Activated naive CD4-positive, alpha-beta T cell treated with anti-CD3 and anti-CD28 coated beads for 36 hours (primary cell): Measurements from ENCODE around the gene CLEC12A. TPM values are rescaled to one million over a fixed set of nuclear protein-coding genes. Genes with fewer than 3 reads are reported as not detected.
"Not testable (repeated sequence)": the region's sequence is repeated elsewhere in the genome, so short reads cannot be mapped to it uniquely, and the experiment has no call there.

Source experiments
- CTCF ChIA-PET: fragments of 350-600 bp; sonication (Branson Sonifier 250); formaldehyde crosslinking; loops from one replicate; lab custom pipeline; 2021; ENCODE audit warnings: antibody characterized with exemption; lab: Charles Lee
- DNase-seq: peaks from one replicate; pipeline ENCODE4 v3.0.0-alpha.2; 2020
- H3K27ac Mint-ChIP-seq: one replicate; pipeline ENCODE4 v1.8.0; 2021; ENCODE audit warnings: mild to moderate bottlenecking, mixed read lengths
- H3K27me3 Mint-ChIP-seq: one replicate; pipeline ENCODE4 v1.8.0; 2021; ENCODE audit warnings: low read depth, mixed read lengths
- H3K36me3 Mint-ChIP-seq: one replicate; pipeline ENCODE4 v1.8.0; 2021; ENCODE audit warnings: low read depth, mixed read lengths
- H3K4me1 Mint-ChIP-seq: one replicate; pipeline ENCODE4 v1.8.0; 2021; ENCODE audit warnings: low read depth, mixed read lengths
- H3K4me3 Mint-ChIP-seq: one replicate; pipeline ENCODE4 v1.8.0; 2021; ENCODE audit warnings: mild to moderate bottlenecking, moderate library complexity, mixed read lengths
- H3K9me3 Mint-ChIP-seq: one replicate; pipeline ENCODE4 v1.8.0; 2021; ENCODE audit warnings: mixed read lengths
- intact Hi-C: fragments of 100-400 bp; cut with micrococcal nuclease; formaldehyde crosslinking; loops from one replicate; pipeline ENCODE4 v1.15.1; 2023
- total RNA-seq, 2 experiments: library from RNA; stranded (reverse); gene quantifications; one replicate each; pipeline ENCODE4 v1.2.3, GENCODE V29; 2021

CLEC12A gene
- total RNA-seq, 2 experiments from 2014 or later, result not detected

DNA sequence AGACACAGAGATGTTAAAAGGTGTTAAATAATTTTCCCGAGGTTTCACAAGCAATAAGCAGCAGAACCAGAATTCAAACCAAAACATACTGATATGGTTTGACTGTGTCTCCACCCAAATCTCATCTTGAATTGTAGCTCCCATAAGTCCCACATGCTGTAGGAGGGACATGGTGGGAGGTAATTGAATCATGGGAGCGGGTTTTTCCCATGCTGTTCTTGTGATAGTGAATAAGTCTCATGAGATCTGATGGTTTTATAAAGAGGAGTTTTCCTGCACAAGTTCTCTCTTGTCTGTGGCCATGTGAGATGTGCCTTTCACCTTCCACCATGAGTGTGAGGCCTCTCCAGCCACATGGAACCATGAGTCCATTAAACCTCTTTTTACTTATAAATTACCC lies 3.5 kb downstream of the CLEC12A start:
- CTCF ChIA-PET, H3K4me1 Mint-ChIP-seq, H3K4me3 Mint-ChIP-seq, DNase-seq, H3K36me3 Mint-ChIP-seq, H3K27ac Mint-ChIP-seq, intact Hi-C loops, H3K9me3 Mint-ChIP-seq, H3K27me3 Mint-ChIP-seq: not testable (repeated sequence)

DNA sequence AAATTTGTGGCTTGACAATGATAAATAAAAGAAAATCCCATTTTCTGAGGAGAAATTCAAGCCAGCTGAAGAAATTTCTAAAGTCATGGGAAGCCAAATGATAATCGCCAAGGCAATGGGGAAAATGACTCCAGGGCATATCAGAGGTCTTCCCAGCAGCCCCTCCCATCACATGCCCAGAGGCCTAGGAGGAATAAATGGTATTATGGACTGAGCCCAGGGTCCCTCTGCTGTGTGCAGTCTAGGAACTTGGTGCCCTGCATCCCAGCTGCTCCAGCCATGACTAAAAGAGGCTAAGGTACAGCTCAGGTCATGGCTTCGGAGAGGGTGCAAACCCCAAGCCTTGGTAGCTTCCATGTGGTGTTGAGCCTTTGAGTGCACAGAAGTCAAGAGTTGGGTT lies 4.4 kb downstream of the CLEC12A start:
- H3K27ac Mint-ChIP-seq, result no peak overlapping the region
- CTCF ChIA-PET, result no interaction called here
- no peaks in the 10 kb centered on the region for H3K4me1 Mint-ChIP-seq
- no peak overlapping the region for H3K4me3 Mint-ChIP-seq
- peaks cover 6% of the 10 kb centered on the region for H3K9me3 Mint-ChIP-seq
- no peak for DNase-seq
- H3K36me3 Mint-ChIP-seq, result no peaks in the 10 kb centered on the region
- intact Hi-C loops, result no loop called here
- peaks cover 3% of the 10 kb centered on the region for H3K27me3 Mint-ChIP-seq

DNA sequence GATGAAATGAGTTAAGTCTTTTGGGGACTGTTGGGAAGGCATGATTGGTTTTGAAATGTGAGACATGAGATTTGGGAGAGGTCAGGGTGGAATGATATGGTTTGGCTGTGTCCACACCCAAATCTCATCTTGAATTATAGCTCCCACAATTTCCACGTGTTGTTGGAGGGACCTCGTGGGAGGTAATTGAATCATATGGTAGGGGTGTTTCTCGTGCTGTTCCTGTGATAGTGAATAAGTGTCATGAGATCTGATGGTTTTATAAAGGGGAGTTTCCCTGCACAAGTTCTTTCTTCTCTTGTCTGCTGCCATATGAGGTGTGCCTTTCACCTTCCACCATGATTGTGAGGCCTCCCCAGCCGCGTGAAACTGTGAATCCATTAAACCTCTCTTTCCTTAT lies 5.4 kb downstream of the CLEC12A start:
- H3K4me3 Mint-ChIP-seq, intact Hi-C loops, H3K36me3 Mint-ChIP-seq, H3K27me3 Mint-ChIP-seq, H3K9me3 Mint-ChIP-seq, H3K4me1 Mint-ChIP-seq, H3K27ac Mint-ChIP-seq, DNase-seq: not testable (repeated sequence)
- CTCF ChIA-PET, result interaction anchor here (1.5 kb wide), 1 partner anchor 163 kb away, joined by 3 read pairs; no protein-coding TSS in a partner anchor

DNA sequence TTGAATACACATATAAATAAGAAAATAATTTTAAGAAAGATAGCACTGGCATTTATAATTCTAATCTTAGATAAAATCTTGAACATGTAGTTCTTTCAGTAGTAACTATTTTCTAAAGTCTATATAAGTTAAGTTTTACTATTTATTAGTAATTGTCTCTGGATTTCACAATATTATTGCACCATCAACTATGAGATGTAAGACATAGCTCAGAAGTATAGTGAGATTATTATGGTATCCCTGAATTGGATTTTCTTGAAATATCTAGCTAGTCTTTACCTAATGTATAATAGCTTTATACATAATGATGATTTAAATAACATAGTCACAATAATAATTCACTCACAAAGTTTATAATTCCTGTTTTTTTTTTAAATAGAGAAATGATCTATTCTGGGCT lies 6.7 kb downstream of the CLEC12A start:
- H3K4me1 Mint-ChIP-seq, result no peaks in the 10 kb centered on the region
- intact Hi-C loops, result no loop called here
- H3K9me3 Mint-ChIP-seq, result peaks cover 6% of the 10 kb centered on the region

DNA sequence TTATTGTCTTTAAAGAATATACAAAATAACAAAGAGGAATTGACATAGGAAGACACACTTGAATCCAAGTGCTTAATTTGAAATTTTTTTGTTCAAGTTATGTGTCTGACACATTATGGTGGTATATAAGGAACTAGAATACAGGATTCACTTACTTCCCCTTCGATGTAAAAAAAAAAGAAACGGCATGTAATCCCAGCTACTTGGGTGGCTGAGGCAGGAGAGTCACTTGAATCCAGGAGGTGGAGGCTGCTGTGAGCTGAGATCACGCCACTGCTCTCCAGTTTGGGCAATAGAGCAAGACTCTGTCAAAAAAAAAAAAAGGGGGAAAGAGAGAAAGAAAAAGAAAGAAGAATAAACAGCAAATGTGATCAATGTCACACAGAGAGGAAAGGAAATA lies 8.9 kb downstream of the CLEC12A start:
- peaks cover 3% of the 10 kb centered on the region for H3K27me3 Mint-ChIP-seq
- intact Hi-C loops, result no loop called here
- DNase-seq, result no peak
- H3K27ac Mint-ChIP-seq, result no peak overlapping the region
- no peak overlapping the region for H3K4me3 Mint-ChIP-seq
- CTCF ChIA-PET, result no interaction called here
- H3K9me3 Mint-ChIP-seq, result peaks cover 4% of the 10 kb centered on the region
- H3K4me1 Mint-ChIP-seq, result no peaks in the 10 kb centered on the region
- no peaks in the 10 kb centered on the region for H3K36me3 Mint-ChIP-seq

More for the DNA sequence above, 6.7 kb downstream of the CLEC12A start:
- Mint-ChIP-seq H3K27me3 (peaks cover 3% of the 10 kb centered on the region), H3K36me3 (no peaks in the 10 kb centered on the region), H3K27ac (no peak overlapping the region), H3K4me3 (no peak overlapping the region)
- no peak for DNase-seq
- CTCF ChIA-PET, result interaction anchor here (0.6 to 1.5 kb wide), 5 partner anchors 12 to 164 kb away, joined by 3 to 8 read pairs (median 3); no protein-coding TSS in a partner anchor

DNA sequence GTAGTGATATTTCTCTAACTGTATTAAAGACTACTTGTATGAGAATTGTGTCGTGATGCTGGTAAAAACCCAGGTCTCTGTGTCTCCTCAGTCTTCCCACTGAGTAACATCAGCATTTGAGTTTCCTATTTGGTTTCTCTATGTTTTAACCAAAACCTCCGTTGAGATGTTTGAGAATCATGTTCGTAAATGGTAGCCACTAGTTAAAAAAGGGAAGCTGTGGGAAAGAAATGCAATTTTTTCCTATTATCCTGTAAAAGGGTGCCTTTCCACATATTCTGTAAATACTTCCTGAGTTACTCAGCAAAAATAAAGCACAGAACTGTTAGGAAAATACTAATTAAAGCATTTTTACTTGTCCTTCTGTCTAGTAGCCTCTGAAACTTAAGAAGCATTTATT lies 20.7 kb downstream of the CLEC12A start:
- DNase-seq, result no peak
- intact Hi-C loops, result no loop called here
- H3K4me3 Mint-ChIP-seq, result no peak overlapping the region
- no peaks in the 10 kb centered on the region for H3K36me3 Mint-ChIP-seq
- no peaks in the 10 kb centered on the region for H3K9me3 Mint-ChIP-seq
- CTCF ChIA-PET, result interaction anchor here (0.7 to 1.1 kb wide), 2 partner anchors 177 to 243 kb away, joined by 3 to 4 read pairs; no protein-coding TSS in a partner anchor
- no peak overlapping the region for H3K27ac Mint-ChIP-seq
- H3K27me3 Mint-ChIP-seq, result peaks cover 4% of the 10 kb centered on the region
- no peaks in the 10 kb centered on the region for H3K4me1 Mint-ChIP-seq

DNA sequence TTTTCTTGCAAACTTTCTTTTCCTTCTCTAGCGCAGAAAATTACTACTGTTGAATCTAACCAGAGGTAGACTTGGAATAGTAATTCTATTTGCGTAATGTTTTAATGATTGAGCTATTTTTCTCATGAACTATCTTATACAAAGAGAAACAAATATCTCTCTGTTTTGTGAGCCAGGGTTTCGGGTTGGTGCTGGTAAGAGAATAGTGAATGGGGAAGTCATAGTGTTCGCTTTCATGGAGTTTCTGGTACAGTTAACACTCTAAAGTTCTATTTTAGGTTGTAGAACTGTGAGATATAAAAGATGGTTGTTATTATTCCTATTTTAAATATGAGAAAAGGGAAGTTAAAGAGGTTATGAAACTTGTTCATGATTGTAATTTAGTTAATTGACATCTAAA lies 21.1 kb downstream of the CLEC12A start:
- Mint-ChIP-seq H3K4me3 (no peak overlapping the region), H3K36me3 (no peaks in the 10 kb centered on the region), H3K27ac (no peak overlapping the region), H3K9me3 (no peaks in the 10 kb centered on the region), H3K4me1 (no peaks in the 10 kb centered on the region), H3K27me3 (peaks cover 4% of the 10 kb centered on the region)
- intact Hi-C loops, result no loop called here
- no peak for DNase-seq
- CTCF ChIA-PET, result interaction anchor here (0.7 kb wide), 1 partner anchor 179 kb away, joined by 3 read pairs; no protein-coding TSS in a partner anchor

DNA sequence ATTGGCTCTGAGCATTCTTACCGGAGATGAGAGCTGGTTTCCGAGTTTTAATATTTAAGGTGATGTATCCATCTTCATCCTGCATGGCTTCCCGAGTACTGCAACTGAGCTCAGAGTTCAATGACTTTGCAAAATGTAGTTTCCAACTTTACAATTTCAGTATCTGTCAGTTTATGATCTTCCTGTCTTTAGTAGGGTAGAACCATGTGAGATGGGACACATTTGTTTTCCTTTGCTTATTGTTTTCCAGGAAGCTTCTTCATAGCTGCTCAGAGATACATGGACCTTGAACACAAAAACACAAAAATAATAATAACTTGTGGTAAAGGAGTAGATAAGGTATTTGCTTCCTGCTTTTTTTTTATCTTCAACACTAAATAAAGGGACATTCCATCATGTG lies 27.8 kb downstream of the CLEC12A start, which contains the start of gene CLEC1B:
Gene CLEC1B, minus strand, starts transcription at position 106 of the 400 bp plus-strand sequence. Its CDS starts 21 bp downstream, at position 85.
- H3K4me3 Mint-ChIP-seq, result no peak within 1 kb of the TSS
- H3K36me3 Mint-ChIP-seq, result no peaks in the 10 kb centered on the region
- CTCF ChIA-PET, result interaction anchor here (0.6 to 1.5 kb wide), 4 partner anchors 11 to 185 kb away, joined by 3 to 6 read pairs (median 4); partner anchors contain the start of gene CLEC12B
- no peaks in the 10 kb centered on the region for H3K27me3 Mint-ChIP-seq
- no peak within 1 kb of the TSS for H3K27ac Mint-ChIP-seq
- H3K4me1 Mint-ChIP-seq, result no peaks in the 10 kb centered on the region
- no peaks in the 10 kb centered on the region for H3K9me3 Mint-ChIP-seq
- DNase-seq, result no peak
- intact Hi-C loops, result loop anchor here (2.0 kb wide), 1 partner anchor 40 kb away; no protein-coding TSS in a partner anchor

DNA sequence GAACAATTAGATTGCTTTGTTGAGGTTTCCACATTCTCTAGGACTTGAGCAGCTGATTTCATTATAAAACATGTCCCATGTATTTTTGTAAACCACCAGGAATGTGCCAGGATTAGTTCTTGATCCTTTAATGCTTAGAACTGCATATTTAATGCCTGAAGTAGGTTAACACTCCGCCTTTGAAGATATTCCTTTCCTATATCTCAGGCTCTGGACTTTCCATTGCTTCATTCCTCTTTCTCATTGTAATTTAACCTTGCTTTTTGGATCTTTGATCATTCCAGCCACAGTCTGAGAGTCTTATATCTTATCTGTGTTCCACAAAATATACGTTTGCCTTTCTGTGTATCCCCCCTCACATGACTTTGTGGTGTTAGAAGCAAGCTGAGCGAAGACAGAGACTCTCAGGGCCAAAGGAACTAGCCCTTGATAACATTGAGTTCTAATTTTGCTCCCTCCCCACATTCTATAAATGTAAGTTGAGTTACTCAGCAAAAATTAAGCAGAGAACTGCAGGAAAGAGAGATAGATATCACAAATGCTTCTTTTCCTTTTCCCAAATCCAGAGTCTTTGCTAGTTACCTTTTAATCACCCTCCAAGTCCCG lies 30.1 kb downstream of the CLEC12A start:
- CTCF ChIA-PET, result interaction anchor here (0.9 to 1.4 kb wide), 2 partner anchors 152 to 188 kb away, joined by 3 read pairs; no protein-coding TSS in a partner anchor
- Mint-ChIP-seq H3K36me3 (no peaks in the 10 kb centered on the region), H3K4me1 (no peaks in the 10 kb centered on the region), H3K9me3 (no peaks in the 10 kb centered on the region), H3K27ac (no peak overlapping the region), H3K27me3 (no peaks in the 10 kb centered on the region), H3K4me3 (no peak overlapping the region)
- intact Hi-C loops, result no loop called here
- DNase-seq, result no peak

DNA sequence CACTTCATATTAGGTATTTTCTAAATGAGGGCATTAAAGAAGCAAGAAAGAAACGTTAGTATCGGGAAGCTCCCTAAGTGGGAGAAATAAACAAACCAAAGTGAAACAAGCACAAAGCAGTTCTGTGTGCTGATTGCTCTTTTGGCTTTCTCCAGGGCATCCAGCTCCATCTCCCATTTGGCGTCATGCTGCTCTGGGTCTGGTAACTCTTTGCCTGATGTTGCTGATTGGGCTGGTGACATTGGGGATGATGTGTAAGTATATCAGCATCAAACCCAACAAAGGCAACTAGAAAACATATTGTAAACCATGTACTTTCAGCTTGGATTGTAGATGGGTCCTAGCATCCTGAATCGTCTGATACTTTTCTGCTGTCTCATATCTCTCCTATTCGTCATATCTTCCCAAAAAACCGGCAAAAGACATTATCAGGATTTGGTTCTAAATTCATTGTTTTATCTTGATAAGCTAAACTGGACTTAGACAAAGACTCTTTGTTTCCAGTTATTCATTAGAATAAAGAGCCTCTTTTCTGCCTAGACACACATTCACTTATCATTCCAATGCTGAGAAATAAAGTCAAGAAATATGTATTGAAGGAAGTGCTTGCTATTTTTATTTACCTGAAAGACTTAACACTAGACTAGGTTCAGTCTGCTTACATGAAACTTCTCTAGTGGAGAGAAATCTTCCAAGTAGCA lies 41.6 kb downstream of the CLEC12A start:
- Mint-ChIP-seq H3K27ac (no peak overlapping the region), H3K4me1 (no peaks in the 10 kb centered on the region), H3K36me3 (no peaks in the 10 kb centered on the region), H3K27me3 (peaks cover 6% of the 10 kb centered on the region), H3K9me3 (no peaks in the 10 kb centered on the region), H3K4me3 (no peak overlapping the region)
- no peak for DNase-seq
- CTCF ChIA-PET, result interaction anchor here (0.7 to 1.2 kb wide), 5 partner anchors 73 to 612 kb away, joined by 3 to 5 read pairs (median 3); no protein-coding TSS in a partner anchor
- intact Hi-C loops, result no loop called here

DNA sequence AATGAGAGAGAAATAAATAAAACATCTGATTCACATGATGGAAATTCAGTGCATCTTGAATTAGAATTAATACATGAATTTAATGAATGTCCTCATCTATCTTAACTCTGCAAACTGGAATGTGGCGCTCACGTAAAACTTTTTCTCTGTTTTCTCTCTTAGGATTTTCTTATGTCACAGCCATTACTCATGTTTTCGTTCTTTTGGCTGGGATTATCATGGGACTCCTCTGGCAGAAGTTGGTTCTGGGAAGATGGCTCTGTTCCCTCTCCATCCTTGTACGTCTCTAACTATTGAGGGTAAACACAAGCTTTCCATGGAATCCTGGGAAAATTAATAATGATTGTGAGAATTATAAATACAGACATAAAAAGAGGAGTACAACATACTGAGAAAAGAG lies 44.2 kb downstream of the CLEC12A start:
- no peak overlapping the region for H3K4me3 Mint-ChIP-seq
- no peak overlapping the region for H3K27ac Mint-ChIP-seq
- no peak for DNase-seq
- H3K27me3 Mint-ChIP-seq, result peaks cover 5% of the 10 kb centered on the region
- CTCF ChIA-PET, result interaction anchor here (0.5 kb wide), 1 partner anchor 126 kb away, joined by 5 read pairs; no protein-coding TSS in a partner anchor
- intact Hi-C loops, result no loop called here
- H3K9me3 Mint-ChIP-seq, result no peaks in the 10 kb centered on the region
- no peaks in the 10 kb centered on the region for H3K36me3 Mint-ChIP-seq
- no peaks in the 10 kb centered on the region for H3K4me1 Mint-ChIP-seq

DNA sequence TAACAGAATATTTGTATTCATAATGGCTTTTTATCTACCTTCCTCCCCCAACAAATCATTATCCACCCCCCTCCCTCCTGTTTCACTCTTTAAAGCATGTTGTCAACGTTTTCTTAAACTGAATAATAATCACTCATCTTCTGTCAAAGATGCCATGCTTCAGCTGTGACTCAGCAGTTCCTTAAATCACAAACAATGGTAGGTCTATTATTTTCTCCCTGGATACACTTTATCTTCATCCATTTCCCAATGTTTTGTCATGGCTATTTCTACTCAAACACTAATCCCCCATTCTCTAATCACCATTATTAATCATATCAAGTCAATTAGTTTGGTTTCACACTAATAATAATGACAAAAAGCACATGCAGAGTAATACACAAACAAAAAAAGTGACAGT lies 45.7 kb downstream of the CLEC12A start:
- Mint-ChIP-seq H3K27ac (no peak overlapping the region), H3K9me3 (no peaks in the 10 kb centered on the region), H3K4me1 (no peaks in the 10 kb centered on the region), H3K27me3 (peaks cover 5% of the 10 kb centered on the region), H3K36me3 (no peaks in the 10 kb centered on the region), H3K4me3 (no peak overlapping the region)
- CTCF ChIA-PET, result no interaction called here
- no peak for DNase-seq
- intact Hi-C loops, result no loop called here
